Neural progenitor cell (in vitro differentiated cells): ENCODE data around the gene APOL3. TPM values are rescaled to one million over a fixed set of nuclear protein-coding genes. Genes with fewer than 3 reads are reported as not detected.
"Not testable (repeated sequence)": the region's sequence is repeated elsewhere in the genome, so short reads cannot be mapped to it uniquely, and the experiment has no call there.

ENCODE experiments used
- DNase-seq: peaks from one replicate; pipeline ENCODE4 v3.0.0-alpha.2; 2016; ENCODE audit warnings: low spot score
- H2AFZ ChIP-seq: fragments of 200-600 bp; sonication (generic); replicated peaks from 2 replicates; pipeline ENCODE4 v1.6.1; 2016; ENCODE audit warnings: antibody characterized with exemption
- H3F3A ChIP-seq: fragments of 200-600 bp; sonication (generic); 2 replicates; pipeline ENCODE4 v1.6.1; 2016; ENCODE audit warnings: antibody characterized with exemption, low read depth
- H3K27ac ChIP-seq: fragments of 200-600 bp; sonication (generic); 2 replicates; pipeline ENCODE4 v1.5.1; 2016; ENCODE audit warnings: mild to moderate bottlenecking
- H3K27me3 ChIP-seq: fragments of 200-600 bp; sonication (generic); 2 replicates; pipeline ENCODE4 v1.6.1; 2016; ENCODE audit warnings: mild to moderate bottlenecking, moderate library complexity
- H3K36me3 ChIP-seq: fragments of 200-600 bp; sonication (generic); 2 replicates; pipeline ENCODE4 v1.5.1; 2016
- H3K4me1 ChIP-seq: fragments of 200-600 bp; sonication (generic); 2 replicates; pipeline ENCODE4 v1.6.1; 2016; ENCODE audit warnings: mixed run types
- H3K4me2 ChIP-seq: fragments of 200-600 bp; sonication (generic); 2 replicates; pipeline ENCODE4 v1.6.1; 2016
- H3K4me3 ChIP-seq: fragments of 200-600 bp; sonication (generic); 2 replicates; pipeline ENCODE4 v1.5.1; 2016
- H3K79me2 ChIP-seq: fragments of 200-600 bp; sonication (generic); 2 replicates; pipeline ENCODE4 v1.6.1; 2016; ENCODE audit warnings: low read depth
- H3K9ac ChIP-seq: fragments of 200-600 bp; sonication (generic); 2 replicates; pipeline ENCODE4 v1.6.1; 2016
- H3K9me3 ChIP-seq: fragments of 200-600 bp; sonication (generic); 2 replicates; pipeline ENCODE4 v1.5.1; 2016; ENCODE audit warnings: low read depth
- H4K20me1 ChIP-seq: fragments of 200-600 bp; sonication (generic); 2 replicates; pipeline ENCODE4 v1.6.1; 2016; ENCODE audit warnings: low read depth
- H3K27ac Mint-ChIP-seq: 3 replicates; pipeline ENCODE4 v1.8.0; 2021; ENCODE audit warnings: mixed read lengths
- H3K27me3 Mint-ChIP-seq: 2 replicates; pipeline ENCODE4 v1.8.0; 2022; ENCODE audit warnings: low read depth, mild to moderate bottlenecking, inconsistent platforms, moderate library complexity, mixed read lengths; ENCODE audit not compliant: insufficient read depth
- H3K36me3 Mint-ChIP-seq: 3 replicates; pipeline ENCODE4 v1.8.0; 2021; ENCODE audit warnings: mixed read lengths
- H3K4me1 Mint-ChIP-seq: 3 replicates; pipeline ENCODE4 v1.8.0; 2021; ENCODE audit warnings: mixed read lengths
- H3K4me3 Mint-ChIP-seq: 3 replicates; pipeline ENCODE4 v1.8.0; 2021; ENCODE audit warnings: mild to moderate bottlenecking, moderate library complexity, mixed read lengths
- H3K9me3 Mint-ChIP-seq: 3 replicates; pipeline ENCODE4 v1.8.0; 2020; ENCODE audit warnings: mixed read lengths
- CTCF ChIP-seq: fragments of 200-600 bp; sonication (generic); IDR thresholded peaks from 2 replicates; pipeline ENCODE4 v1.5.1; 2017; ENCODE audit warnings: antibody characterized with exemption, mild to moderate bottlenecking
- EZH2 ChIP-seq: fragments of 200-600 bp; sonication (generic); IDR thresholded peaks from 2 replicates; pipeline ENCODE4 v1.6.1; 2017; ENCODE audit warnings: antibody characterized with exemption, mild to moderate bottlenecking, moderate library complexity
- EZH2phosphoT487 ChIP-seq: fragments of 200-600 bp; sonication (generic); IDR thresholded peaks from 2 replicates; pipeline ENCODE4 v1.6.1; 2017; ENCODE audit warnings: antibody characterized with exemption
- total RNA-seq: library from RNA; depleted of rRNA; stranded (reverse); fragments of >200 nt; gene quantifications from 2 replicates; pipeline ENCODE4 v1.2.3, GENCODE V29; 2015; ENCODE audit warnings: low replicate concordance

The APOL3 gene
- total RNA-seq, 1 donor from 2014 or later, result not detected

GRCh38 chr22:36097880-36098279 is 62.7 kb downstream of the APOL3 start:
- Histone ChIP-seq H3K79me2 (no peaks in the 10 kb centered on the region), H3K4me3 (no peak overlapping the region), H4K20me1 (no peaks in the 10 kb centered on the region), H3K9me3 (no peaks in the 10 kb centered on the region), H3K4me1 (no peaks in the 10 kb centered on the region), H2AFZ (no peak overlapping the region), H3K36me3 (no peaks in the 10 kb centered on the region), H3K9ac (no peak overlapping the region), H3K27ac (no peak overlapping the region), H3F3A (no peaks in the 10 kb centered on the region), H3K27me3 (no peaks in the 10 kb centered on the region), H3K4me2 (no peak overlapping the region)
- TF ChIP-seq CTCF (no peak), EZH2phosphoT487 (no peak), EZH2 (no peak)
- no peaks in the 10 kb centered on the region for H3K27me3 Mint-ChIP-seq
- H3K4me1 Mint-ChIP-seq, result no peaks in the 10 kb centered on the region
- no peak overlapping the region for H3K4me3 Mint-ChIP-seq
- H3K36me3 Mint-ChIP-seq, result no peaks in the 10 kb centered on the region
- no peak overlapping the region for H3K27ac Mint-ChIP-seq
- no peak for DNase-seq
- peaks cover 7% of the 10 kb centered on the region for H3K9me3 Mint-ChIP-seq

GRCh38 chr22:36090772-36091171 is 69.8 kb downstream of the APOL3 start:
- not testable (repeated sequence) for H2AFZ ChIP-seq, H3K27me3 Mint-ChIP-seq, H3K36me3 ChIP-seq, H3F3A ChIP-seq, H3K4me2 ChIP-seq, H3K4me1 Mint-ChIP-seq, H3K27ac ChIP-seq, H3K4me3 ChIP-seq, H3K4me3 Mint-ChIP-seq, H3K9ac ChIP-seq, H3K36me3 Mint-ChIP-seq, H3K9me3 Mint-ChIP-seq, H3K27ac Mint-ChIP-seq, H3K4me1 ChIP-seq, DNase-seq, H3K79me2 ChIP-seq, H4K20me1 ChIP-seq, H3K9me3 ChIP-seq, H3K27me3 ChIP-seq

Other genes starting within 250 kb of the APOL3 start
- 163 and 206 TPM in 2 replicates for gene RBFOX2, start 131.9 kb downstream of the APOL3 start, total RNA-seq
- 0.56 and 0.82 TPM in 2 replicates for gene APOL4, start 41.1 kb upstream of the APOL3 start, total RNA-seq
- 10.9 and 12.8 TPM in 2 replicates for gene APOL2, start 78.8 kb upstream of the APOL3 start, total RNA-seq
- gene APOL1, start 92.4 kb upstream of the APOL3 start, total RNA-seq, result not detected in 2 replicates
- 77.2 and 189 TPM in 2 replicates for gene MYH9, start 227.2 kb upstream of the APOL3 start, total RNA-seq